PFSK-1 (cell line): Measurements from ENCODE around the gene TMEM121B.

Experiments used
- FOXP2 ChIP-seq: optimal IDR thresholded peaks from 2 replicates; pipeline ENCODE3; 2011; ENCODE audit warnings: borderline replicate concordance, control low read depth, inconsistent platforms; ENCODE audit not compliant: insufficient read depth; ENCODE audit errors: extremely low read length, extremely low read depth
- POLR2AphosphoS5 ChIP-seq: IDR thresholded peaks from 2 replicates; pipeline ENCODE4 v1.6.1; 2012; ENCODE audit warnings: low read depth, mild to moderate bottlenecking, control low read depth, low read length, moderate library complexity
- SIN3A ChIP-seq: IDR thresholded peaks from 2 replicates; pipeline ENCODE4 v1.6.1; 2012; ENCODE audit warnings: mild to moderate bottlenecking, low read length, moderate library complexity, borderline replicate concordance; ENCODE audit not compliant: insufficient read depth
- TAF1 ChIP-seq: IDR thresholded peaks from 2 replicates; pipeline ENCODE4 v1.6.1; 2012; ENCODE audit warnings: low read length, control low read depth, borderline replicate concordance; ENCODE audit not compliant: insufficient read depth
- TF ChIP-seq, protein P1 (sequence below), 2 experiments: IDR thresholded peaks; 2 replicates each; pipeline versions ENCODE4 v1.6.1 to v1.8.0; 2011 to 2012; ENCODE audit warnings: low read depth in 2 of 2, low read length in 2 of 2, control low read depth in 1 of 2, inconsistent platforms in 1 of 2, mild to moderate bottlenecking in 1 of 2, moderate library complexity in 1 of 2; ENCODE audit not compliant: insufficient read depth in 1 of 2

DNA sequence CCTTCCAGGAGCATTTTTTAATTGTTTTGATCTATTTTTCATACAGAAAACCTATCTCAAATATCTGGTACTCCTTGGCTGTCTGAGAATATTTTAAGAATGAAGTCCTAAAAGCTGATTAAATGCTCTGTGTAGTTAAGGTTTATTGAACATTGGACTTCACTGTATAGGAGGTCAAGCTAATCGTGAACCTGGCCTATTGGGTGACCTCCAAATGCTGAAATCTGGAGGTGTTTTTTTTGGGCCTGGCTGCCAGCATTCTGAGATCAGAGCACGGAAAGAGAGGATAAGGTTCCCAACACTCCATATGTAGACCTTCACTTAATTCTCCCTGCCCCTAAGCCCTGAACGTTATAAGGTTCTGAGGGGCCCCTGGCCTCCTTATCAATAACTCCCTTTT lies 28.1 kb downstream of the TMEM121B start:
- TF ChIP-seq TAF1 (no peak), SIN3A (no peak), POLR2AphosphoS5 (no peak), FOXP2 (no peak)
- TF ChIP-seq, protein P1, sequence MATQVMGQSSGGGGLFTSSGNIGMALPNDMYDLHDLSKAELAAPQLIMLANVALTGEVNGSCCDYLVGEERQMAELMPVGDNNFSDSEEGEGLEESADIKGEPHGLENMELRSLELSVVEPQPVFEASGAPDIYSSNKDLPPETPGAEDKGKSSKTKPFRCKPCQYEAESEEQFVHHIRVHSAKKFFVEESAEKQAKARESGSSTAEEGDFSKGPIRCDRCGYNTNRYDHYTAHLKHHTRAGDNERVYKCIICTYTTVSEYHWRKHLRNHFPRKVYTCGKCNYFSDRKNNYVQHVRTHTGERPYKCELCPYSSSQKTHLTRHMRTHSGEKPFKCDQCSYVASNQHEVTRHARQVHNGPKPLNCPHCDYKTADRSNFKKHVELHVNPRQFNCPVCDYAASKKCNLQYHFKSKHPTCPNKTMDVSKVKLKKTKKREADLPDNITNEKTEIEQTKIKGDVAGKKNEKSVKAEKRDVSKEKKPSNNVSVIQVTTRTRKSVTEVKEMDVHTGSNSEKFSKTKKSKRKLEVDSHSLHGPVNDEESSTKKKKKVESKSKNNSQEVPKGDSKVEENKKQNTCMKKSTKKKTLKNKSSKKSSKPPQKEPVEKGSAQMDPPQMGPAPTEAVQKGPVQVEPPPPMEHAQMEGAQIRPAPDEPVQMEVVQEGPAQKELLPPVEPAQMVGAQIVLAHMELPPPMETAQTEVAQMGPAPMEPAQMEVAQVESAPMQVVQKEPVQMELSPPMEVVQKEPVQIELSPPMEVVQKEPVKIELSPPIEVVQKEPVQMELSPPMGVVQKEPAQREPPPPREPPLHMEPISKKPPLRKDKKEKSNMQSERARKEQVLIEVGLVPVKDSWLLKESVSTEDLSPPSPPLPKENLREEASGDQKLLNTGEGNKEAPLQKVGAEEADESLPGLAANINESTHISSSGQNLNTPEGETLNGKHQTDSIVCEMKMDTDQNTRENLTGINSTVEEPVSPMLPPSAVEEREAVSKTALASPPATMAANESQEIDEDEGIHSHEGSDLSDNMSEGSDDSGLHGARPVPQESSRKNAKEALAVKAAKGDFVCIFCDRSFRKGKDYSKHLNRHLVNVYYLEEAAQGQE (IDR thresholded peaks at IDR 0.05; ENCODE audit: insufficient read depth in 1 of 2, low read depth in 2 of 2, low read length in 2 of 2), result no peak
